Aorta (tissue), 5 donors: Measurements from ENCODE around the gene ZNF793. TPM values are rescaled to one million over a fixed set of nuclear protein-coding genes. Genes with fewer than 3 reads are reported as not detected.

Experiments
- ATAC-seq: fragments of 200-7000 bp; cut with Tn5 transposase; one replicate; pipeline ENCODE4 v1.9.1; 2022; ENCODE audit warnings: moderate library complexity; ENCODE audit not compliant: low FRiP score
- DNase-seq, 2 donors: peaks; one replicate each; pipeline ENCODE4 v3.0.0-alpha.2; 2020
- H3K27ac ChIP-seq, 2 donors: one replicate each; pipeline ENCODE4 v1.5.1; 2013; ENCODE audit warnings: low read length in 2 of 2, mild to moderate bottlenecking in 2 of 2, moderate library complexity in 2 of 2, control low read depth in 1 of 2, inconsistent platforms in 1 of 2, low read depth in 1 of 2
- H3K27me3 ChIP-seq, 2 donors: one replicate each; pipeline ENCODE4 v1.6.1; 2013; ENCODE audit warnings: control low read depth in 1 of 2, low read length in 1 of 2, mild to moderate bottlenecking in 1 of 2, moderate library complexity in 1 of 2; ENCODE audit not compliant: insufficient read depth in 2 of 2, control insufficient read depth in 1 of 2
- H3K36me3 ChIP-seq, 2 donors: one replicate each; pipeline ENCODE4 v1.6.1; 2013; ENCODE audit warnings: control low read depth in 1 of 2, low read length in 1 of 2, mild to moderate bottlenecking in 1 of 2; ENCODE audit not compliant: insufficient read depth in 2 of 2, control insufficient read depth in 1 of 2
- H3K4me1 ChIP-seq, 2 donors: one replicate each; pipeline ENCODE4 v1.6.1; 2013; ENCODE audit warnings: low read length in 2 of 2, control low read depth in 1 of 2, mild to moderate bottlenecking in 1 of 2, moderate library complexity in 1 of 2; ENCODE audit not compliant: insufficient read depth in 2 of 2, control insufficient read depth in 1 of 2
- H3K4me3 ChIP-seq, 2 donors: one replicate each; pipeline ENCODE4 v1.5.1; 2013; ENCODE audit warnings: low read length in 2 of 2, control low read depth in 1 of 2, mild to moderate bottlenecking in 1 of 2
- H3K9me3 ChIP-seq: one replicate; pipeline ENCODE4 v1.6.1; 2013; ENCODE audit warnings: mild to moderate bottlenecking, low read length; ENCODE audit not compliant: control insufficient read depth
- WGBS, 2 donors: extraction: QIAGEN DNeasy Blood & Tissue Kit; methylation state at CpG; one replicate each; pipeline ENCODE4 v1.1.7; 2013; 5-methylcytosine and 5-hydroxymethylcytosine counted together
- intact Hi-C, 2 donors: fragments of 100-400 bp; cut with DNase I; formaldehyde crosslinking; loops; one replicate each; pipeline versions ENCODE4 v1.14.2 to v1.15.0; 2022
- long read RNA-seq, 2 donors: library from polyadenylated mRNA; unstranded; transcript quantifications; one replicate each; pipeline ENCODE4 v2.0.0, GENCODE V29; 2020 to 2021
- polyA plus RNA-seq, 2 donors: library from polyadenylated mRNA; stranded (reverse); fragments of 200-250 nt; gene quantifications; one replicate each; pipeline ENCODE4 v1.2.3, GENCODE V29; 2013
- total RNA-seq, 2 donors: library from RNA; stranded (reverse); fragmentation: NEBNext Ultra II Directional; extraction: Animal tissue kit (Norgen Biotek cat#: 25700); gene quantifications; one replicate each; pipeline ENCODE4 v1.2.1, GENCODE V29; 2021
- donor health status: healthy with polysubstance abuse.
- donor health status: Bipolar disorder and iron deficiency.
- donor health status: DM: no; HTN: no; CAD: no.
- donor health status: DM: no; HTN: no; CAD: no.
- donor health status: DM: yes; HTN: yes; CAD: no.

The ZNF793 gene
- total RNA-seq (1 to 10 TPM; 7.5 to 8.3 TPM), polyA plus RNA-seq (1 to 10 TPM in 1 of 2 donors, under 1 TPM in 1; 0.63 to 7.3 TPM)
- long read RNA-seq, donor 1, partial matches to known transcripts = 0 of 4 reads
- long read RNA-seq, donor 1, other reads (novel, unspliced or antisense) = 4 of 4 reads
- long read RNA-seq, donor 2, partial matches to known transcripts = 0 of 2 reads
- long read RNA-seq, donor 2, other reads (novel, unspliced or antisense) = 2 of 2 reads

GRCh38 chr19:37506387-37507166 lies at the start of gene ZNF793:
Gene ZNF793 (plus strand): TSS chr19:37506939. CDS start chr19:37523440, 16,501 bp downstream.
- Histone ChIP-seq H3K4me1 (no peaks in the 10 kb centered on the region), H3K9me3 (peaks cover 1% of the 10 kb centered on the region), H3K4me3 (peak within 1 kb of the TSS; percentile 63 to 95), H3K27ac (peak within 1 kb of the TSS; percentile 48 to 98), H3K27me3 (no peaks in the 10 kb centered on the region), H3K36me3 (peaks cover 0 to 5% of the 10 kb centered on the region in 2 donors)
- 0 to 1% methylated on average over 40 of the region's 40 CpGs for WGBS, 2 donors
- intact Hi-C loops = loop anchor here (2.0 to 5.0 kb wide), 2 partner anchors 34 to 38 kb away; partner anchors contain the start of gene ZNF570 (in 1 of the 2)
- peak; percentile 83 to 92 for DNase-seq
- peak; percentile 90 for ATAC-seq

- no peaks in the 10 kb centered on the region for H3K4me1 ChIP-seq
- intact Hi-C loops = loop anchor here (5.0 to 10.0 kb wide), 3 partner anchors 94 to 494 kb away; partner anchors contain the start of gene ZNF527 (in 1 of the 2)
- DNase-seq = no peak
- peak overlapping the region in 1 of 2 donors; percentile 68 for H3K27ac ChIP-seq
- peak overlapping the region; percentile 61 to 80 for H3K4me3 ChIP-seq
- H3K9me3 ChIP-seq = peaks cover 4% of the 10 kb centered on the region
- H3K36me3 ChIP-seq = peaks cover 0 to 6% of the 10 kb centered on the region in 2 donors
- WGBS, 2 donors = 28 to 34% methylated on average over 25 of the region's 25 CpGs
- no peaks in the 10 kb centered on the region for H3K27me3 ChIP-seq
- ATAC-seq = no peak
Observed at GRCh38 chr19:37466277-37466797, 40.4 kb upstream of the ZNF793 start.

- H3K9me3 ChIP-seq = peaks cover 1% of the 10 kb centered on the region
- 0% methylated on average over 62 of the region's 62 CpGs for WGBS, 2 donors
- ATAC-seq (peak; percentile 93), DNase-seq (peak; percentile 94)
- peak within 1 kb of the TSS in 1 of 2 donors; percentile 68 for H3K27ac ChIP-seq
- H3K27me3 ChIP-seq = no peaks in the 10 kb centered on the region
- peaks cover 0 to 5% of the 10 kb centered on the region in 2 donors for H3K36me3 ChIP-seq
- intact Hi-C loops = loop anchor here (5.0 to 10.0 kb wide), 3 partner anchors 95 to 495 kb away; partner anchors contain the start of gene ZNF527 (in 1 of the 2)
- peak within 1 kb of the TSS; percentile 61 to 80 for H3K4me3 ChIP-seq
- no peaks in the 10 kb centered on the region for H3K4me1 ChIP-seq
Observed at GRCh38 chr19:37466798-37467607, 39.7 kb upstream of the ZNF793 start, which contains the start of gene ZNF569. Gene ZNF569 (minus strand): TSS chr19:37467444. CDS start chr19:37444921, 22,523 bp downstream.

- Histone ChIP-seq H3K27me3 (no peaks in the 10 kb centered on the region), H3K4me1 (no peaks in the 10 kb centered on the region), H3K4me3 (peak overlapping the region in 1 of 2 donors; percentile 61), H3K9me3 (no peaks in the 10 kb centered on the region), H3K27ac (peak overlapping the region in 1 of 2 donors; percentile 1), H3K36me3 (peaks cover 0 to 4% of the 10 kb centered on the region in 2 donors)
- intact Hi-C loops = loop anchor here (2.0 to 10.0 kb wide), 4 partner anchors 39 to 495 kb away; partner anchors contain the start of genes ZNF527 (in 1 of the 2) and ZNF793 (in 1 of the 2)
- no peak for DNase-seq
- no peak for ATAC-seq
- 43 to 44% methylated on average over 18 of the region's 18 CpGs for WGBS, 2 donors
Observed at GRCh38 chr19:37467608-37468090, 39.1 kb upstream of the ZNF793 start.

- WGBS, 2 donors = 1% methylated on average over 62 to 63 of the region's 63 CpGs
- ATAC-seq (peak; percentile 92), DNase-seq (peak; percentile 93 to 97)
- intact Hi-C loops = loop anchor here (2.0 to 10.0 kb wide), 4 partner anchors 38 to 497 kb away; partner anchors contain the start of genes ZNF527 (in 1 of the 2) and ZNF793 (in 1 of the 2)
- H3K4me1 ChIP-seq = no peaks in the 10 kb centered on the region
- H3K36me3 ChIP-seq = peaks cover 4% of the 10 kb centered on the region in 2 donors
- no peaks in the 10 kb centered on the region for H3K9me3 ChIP-seq
- no peaks in the 10 kb centered on the region for H3K27me3 ChIP-seq
- H3K27ac ChIP-seq = peak within 1 kb of the TSS; percentile 8 to 87
- H3K4me3 ChIP-seq = peak within 1 kb of the TSS; percentile 54 to 82
Observed at GRCh38 chr19:37468961-37469777, 37.6 kb upstream of the ZNF793 start, which contains the start of gene ZNF570. Gene ZNF570 (plus strand): TSS chr19:37469356. CDS start chr19:37470355, 999 bp downstream.

GRCh38 chr19:37470216-37470615 lies 36.5 kb upstream of the ZNF793 start:
- Histone ChIP-seq H3K27me3 (no peaks in the 10 kb centered on the region), H3K27ac (no peak overlapping the region), H3K4me1 (no peaks in the 10 kb centered on the region), H3K36me3 (peaks cover 3 to 4% of the 10 kb centered on the region in 2 donors), H3K9me3 (no peaks in the 10 kb centered on the region), H3K4me3 (no peak overlapping the region)
- intact Hi-C loops = loop anchor here in 1 of 2 donors (5.0 kb wide), 1 partner anchor 37 kb away; the partner anchor contains the start of gene ZNF793
- 84% methylated on average over 4 of the region's 4 CpGs for WGBS, 2 donors
- DNase-seq (no peak), ATAC-seq (no peak)

GRCh38 chr19:37472165-37472564 lies 34.6 kb upstream of the ZNF793 start:
- Histone ChIP-seq H3K27me3 (no peaks in the 10 kb centered on the region), H3K9me3 (peaks cover 4% of the 10 kb centered on the region), H3K36me3 (peaks cover 7 to 9% of the 10 kb centered on the region in 2 donors), H3K4me1 (no peaks in the 10 kb centered on the region), H3K27ac (no peak overlapping the region), H3K4me3 (no peak overlapping the region)
- no peak for DNase-seq
- intact Hi-C loops = loop anchor here in 1 of 2 donors (5.0 kb wide), 1 partner anchor 35 kb away; the partner anchor contains the start of gene ZNF793
- 97 to 99% methylated on average over 9 of the region's 9 CpGs for WGBS, 2 donors
- no peak for ATAC-seq
